K562 (cell line): ENCODE results near the gene STON1. TPM values are rescaled to one million over a fixed set of nuclear protein-coding genes. Genes with fewer than 3 reads are reported as not detected.
"Not testable (repeated sequence)": the region's sequence is repeated elsewhere in the genome, so short reads cannot be mapped to it uniquely, and the experiment has no call there.

Experiments used
- ATAC-seq: fragments of 200-7000 bp; cut with Tn5 transposase; 3 replicates; pipeline ENCODE4 v1.9.1; 2020; ENCODE audit warnings: moderate library complexity
- BruUV-seq: library from RNA; stranded (reverse); fragments of 400-500 nt; replicated peaks from 2 replicates; lab custom pipeline; 2021; lab: Mats Ljungman, UMichigan
- CTCF ChIA-PET: fragments of 300-600 bp; formaldehyde crosslinking; extraction: SDS; loops from one replicate; lab custom pipeline; 2021; ENCODE audit warnings: low intra/inter-chr PET ratio; lab: Yijun Ruan, JAX
- POLR2A ChIA-PET: fragments of 300-600, 350-650 bp; sonication (Branson Sonifier 250); formaldehyde crosslinking; extraction: SDS; loops from one replicate; lab custom pipeline; 2021; ENCODE audit warnings: antibody characterized with exemption, inconsistent platforms; lab: Yijun Ruan, JAX
- DNase-seq, 4 experiments: peaks; one replicate each; pipeline versions ENCODE4 v3.0.0 to v3.0.0-alpha.2; 2011 to 2018; ENCODE audit warnings: low spot score in 3 of 4, mixed read lengths in 3 of 4; ENCODE audit errors: extremely low read depth in 1 of 4
- FAIRE-seq: peaks from 2 replicates; lab custom pipeline; 2011; peaks lifted over from hg19 to GRCh38; lab: Jason Lieb, UNC
- H2AFZ ChIP-seq: 2 replicates; pipeline ENCODE4 v1.6.0; 2011; ENCODE audit warnings: low read depth, low read length, control low read depth, inconsistent platforms
- H3K27ac ChIP-seq: fragments of 200-600 bp; 3 replicates; pipeline ENCODE4 v1.8.0; 2011; ENCODE audit warnings: low read depth, mild to moderate bottlenecking, control low read depth, inconsistent platforms, low read length, moderate library complexity, mixed read lengths; ENCODE audit errors: extremely low read depth
- H3K27me3 ChIP-seq, 2 experiments: fragments of 300-600 bp in 1 of 2; 2 replicates in 1 of 2; 3 replicates in 1 of 2; pipeline versions ENCODE4 v1.6.0 to v1.8.0; 2011; ENCODE audit warnings: inconsistent platforms in 2 of 2, low read length in 2 of 2, mild to moderate bottlenecking in 1 of 2, mixed read lengths in 1 of 2, moderate library complexity in 1 of 2; ENCODE audit not compliant: control insufficient read depth in 2 of 2, insufficient read depth in 2 of 2
- H3K36me3 ChIP-seq: fragments of 300-600 bp; 3 replicates; pipeline ENCODE4 v1.8.0; 2011; ENCODE audit warnings: mild to moderate bottlenecking, low read length, inconsistent platforms; ENCODE audit not compliant: control insufficient read depth, insufficient read depth
- H3K4me1 ChIP-seq, 2 experiments: fragments of 200-600 bp in 1 of 2; replicated peaks in 1 of 2; 2 replicates in 1 of 2; 3 replicates in 1 of 2; pipeline versions ENCODE4 v1.5.1 to v1.8.0; 2011; ENCODE audit warnings: inconsistent platforms in 2 of 2, low read length in 2 of 2, mild to moderate bottlenecking in 1 of 2, mixed read lengths in 1 of 2, moderate library complexity in 1 of 2; ENCODE audit not compliant: control insufficient read depth in 2 of 2, insufficient read depth in 2 of 2
- H3K4me2 ChIP-seq: 2 replicates; pipeline ENCODE4 v1.6.1; 2011; ENCODE audit warnings: low read length, control low read depth, inconsistent platforms, mixed read lengths; ENCODE audit not compliant: insufficient read depth
- H3K4me3 ChIP-seq: fragments of 200-600 bp; sonication (generic), shearing (Covaris generic); 2 replicates; pipeline ENCODE4 v1.5.1; 2016; ENCODE audit warnings: control low read depth, inconsistent platforms
- H3K79me2 ChIP-seq: fragments of 200-600 bp; 3 replicates; pipeline ENCODE4 v1.8.0; 2011; ENCODE audit warnings: low read length, inconsistent platforms; ENCODE audit not compliant: control insufficient read depth, insufficient read depth
- H3K9ac ChIP-seq, 2 experiments: 2 replicates each; pipeline versions ENCODE4 v1.6.0 to v1.6.1; 2011; ENCODE audit warnings: low read depth in 2 of 2, low read length in 2 of 2, control low read depth in 1 of 2, inconsistent platforms in 1 of 2, mild to moderate bottlenecking in 1 of 2, mixed read lengths in 1 of 2; ENCODE audit not compliant: insufficient read depth in 1 of 2
- H3K9me1 ChIP-seq: one replicate; pipeline ENCODE4 v1.6.0; 2011; ENCODE audit warnings: inconsistent platforms, mild to moderate bottlenecking, low read length, moderate library complexity; ENCODE audit not compliant: control insufficient read depth, insufficient read depth
- H3K9me3 ChIP-seq: replicated peaks from 2 replicates; pipeline ENCODE4 v1.5.1; 2011; ENCODE audit warnings: low read depth, low read length, inconsistent platforms; ENCODE audit not compliant: control insufficient read depth, insufficient read depth
- H4K20me1 ChIP-seq: replicated peaks from 2 replicates; pipeline ENCODE4 v1.6.1; 2011; ENCODE audit warnings: low read length, inconsistent platforms, mixed read lengths; ENCODE audit not compliant: control insufficient read depth, insufficient read depth
- ATF4 ChIP-seq: fragments of 450-650 bp; formaldehyde crosslinking; IDR thresholded peaks from 2 replicates; pipeline ENCODE4 v1.4.0; 2022; ENCODE audit warnings: mild to moderate bottlenecking, moderate library complexity
- NFIC ChIP-seq: fragments of 450-650 bp; IDR thresholded peaks from 2 replicates; pipeline ENCODE4 v1.6.1; 2017; ENCODE audit warnings: mild to moderate bottlenecking, inconsistent platforms
- NFIX ChIP-seq: fragments of 250-450 bp; sonication (Bioruptor Pico); IDR thresholded peaks from 2 replicates; pipeline ENCODE4 v1.4.0; 2020; ENCODE audit warnings: low read depth, mild to moderate bottlenecking, moderate library complexity
- SUPT5H ChIP-seq: fragments of 450-650 bp; IDR thresholded peaks from 2 replicates; pipeline ENCODE4 v1.6.1; 2016
- WGBS: fragments of 100-300 bp; shearing (Covaris generic); methylation state at CpG from one replicate; pipeline ENCODE4 v1.1.6; 2016; ENCODE audit warnings: low coverage, mixed read lengths; ENCODE audit not compliant: insufficient coverage; ENCODE audit errors: missing lambda C conversion rate; 5-methylcytosine and 5-hydroxymethylcytosine counted together
- in situ Hi-C: fragments of 300-500 bp; cut with MboI; formaldehyde crosslinking; loops from 4 replicates; pipeline ENCODE4 v1.15.0; 2018; ENCODE audit warnings: inconsistent platforms, mixed read lengths
- intact Hi-C: fragments of 100-400 bp; cut with micrococcal nuclease; formaldehyde crosslinking; loops from 2 replicates; pipeline ENCODE4 v1.14.2; 2022
- polyA plus RNA-seq, 8 experiments: library from polyadenylated mRNA; depleted of rRNA in 4 of 8; stranded (reverse) in 5 of 8; unstranded in 3 of 8; fragments of >200 nt; fragmentation: Nextera tagmentation in 2 of 8; fragmentation: Illumina TruSeq in 1 of 8; extraction: Ambion mirVana in 2 of 8; extraction: Trizol in 1 of 8; gene quantifications; 2 replicates each; pipeline versions ENCODE4 v1.2.1 to v1.2.3, GENCODE V29; 2011 to 2014; ENCODE audit warnings: inconsistent platforms in 1 of 8, missing spikeins in 1 of 8
- total RNA-seq, 7 experiments: library from RNA; depleted of rRNA in 6 of 7; stranded (reverse); fragments of >200 nt in 6 of 7; fragmentation: Illumina TruSeq in 2 of 7; extraction: Trizol in 2 of 7; gene quantifications; 2 replicates each; pipeline versions ENCODE4 v1.2.1 to v1.2.3, GENCODE V29; 2011 to 2021; ENCODE audit warnings: low replicate concordance in 1 of 7
- TF ChIP-seq, protein P1 (sequence below): fragments of 450-650 bp; IDR thresholded peaks from one replicate; pipeline ENCODE4 v1.6.1; 2018; ENCODE audit warnings: mild to moderate bottlenecking, moderate library complexity; ENCODE audit not compliant: partially characterized antibody

Gene STON1
- total and polyA plus RNA-seq, 9 of the 15 experiments (the other 6 are each of a cell fraction or from before 2014, with no cell fraction given): 0.07 to 1.2 (median 0.55) TPM

GRCh38 chr2:48524756-48525155, 5.2 kb upstream of the STON1 start:
- ATAC-seq, H3K4me3 ChIP-seq, H3K4me1 ChIP-seq, H2AFZ ChIP-seq, H3K9me1 ChIP-seq, in situ Hi-C loops, DNase-seq, H3K36me3 ChIP-seq, H3K27ac ChIP-seq, CTCF ChIA-PET, intact Hi-C loops, H3K9me3 ChIP-seq, H3K79me2 ChIP-seq, H3K27me3 ChIP-seq, H3K9ac ChIP-seq, H4K20me1 ChIP-seq, FAIRE-seq, BruUV-seq: not testable (repeated sequence)
- WGBS: 65% methylated on average over 3 of the region's 3 CpGs
- POLR2A ChIA-PET: interaction anchor here (0.6 kb wide), 1 partner anchor 39 kb away, joined by 3 read pairs; no protein-coding TSS in a partner anchor
- TF ChIP-seq NFIX: peak; percentile 61
- peak; percentile 80 for TF ChIP-seq NFIC
- TF ChIP-seq, all 486 proteins: peak for 2; not testable (repeated sequence) for 484
- H3K4me2 ChIP-seq: not testable (repeated sequence)

DNA sequence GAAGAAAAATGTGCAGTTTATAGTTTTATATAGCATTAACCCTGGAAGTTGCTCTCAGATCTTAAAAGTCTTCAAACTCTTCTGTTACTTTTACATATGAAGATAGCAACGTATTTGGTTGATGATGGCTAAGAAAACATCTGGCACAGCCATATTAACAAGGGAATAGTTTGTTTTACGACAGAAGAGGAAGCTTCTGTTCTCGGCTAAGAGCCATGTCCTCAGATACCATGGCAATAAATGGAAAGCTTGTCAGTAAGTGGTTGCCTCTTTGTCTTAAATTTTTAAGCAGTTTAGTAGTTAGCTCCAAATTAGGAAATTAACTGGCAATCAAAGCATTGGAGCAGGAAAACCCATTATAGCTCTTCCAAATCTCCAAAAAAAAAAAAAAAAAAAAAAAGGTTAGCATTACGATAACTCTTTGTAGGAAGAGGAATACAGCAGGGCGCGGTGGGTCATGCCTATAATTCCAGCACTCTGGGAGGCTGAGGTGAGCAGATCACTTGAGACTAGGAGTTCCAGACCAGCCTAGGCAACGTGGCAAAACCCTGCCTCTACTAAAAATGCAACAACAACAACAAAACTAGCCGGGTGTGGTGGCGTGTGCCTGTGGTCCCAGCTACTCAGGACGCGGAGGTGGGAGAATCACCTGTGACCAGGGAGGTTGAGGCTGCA, 4.5 kb upstream of the STON1 start:
- WGBS: 80% methylated on average over 11 of the region's 11 CpGs
- Histone ChIP-seq H3K9me1 (no peaks in the 10 kb centered on the region), H2AFZ (no peak overlapping the region), H3K9ac (no peak overlapping the region), H3K4me2 (no peak overlapping the region), H3K9me3 (no peaks in the 10 kb centered on the region), H3K79me2 (no peaks in the 10 kb centered on the region), H3K27ac (no peak overlapping the region), H3K4me3 (no peak overlapping the region), H3K36me3 (peaks cover 3% of the 10 kb centered on the region; the same call in 1 of the 3 replicates), H4K20me1 (no peaks in the 10 kb centered on the region), H3K27me3 (no peaks in the 10 kb centered on the region), H3K4me1 (peaks cover 0 to 8% of the 10 kb centered on the region in 2 experiments; a peak in 2 of 5 replicates)
- DNase-seq (no peak), FAIRE-seq (no peak), ATAC-seq (no peak)
- POLR2A ChIA-PET: no interaction called here
- in situ Hi-C loops: no loop called here
- CTCF ChIA-PET: no interaction called here
- BruUV-seq: no TSS peak
- intact Hi-C loops: no loop called here
- TF ChIP-seq SUPT5H: no peak
- TF ChIP-seq, protein P1, sequence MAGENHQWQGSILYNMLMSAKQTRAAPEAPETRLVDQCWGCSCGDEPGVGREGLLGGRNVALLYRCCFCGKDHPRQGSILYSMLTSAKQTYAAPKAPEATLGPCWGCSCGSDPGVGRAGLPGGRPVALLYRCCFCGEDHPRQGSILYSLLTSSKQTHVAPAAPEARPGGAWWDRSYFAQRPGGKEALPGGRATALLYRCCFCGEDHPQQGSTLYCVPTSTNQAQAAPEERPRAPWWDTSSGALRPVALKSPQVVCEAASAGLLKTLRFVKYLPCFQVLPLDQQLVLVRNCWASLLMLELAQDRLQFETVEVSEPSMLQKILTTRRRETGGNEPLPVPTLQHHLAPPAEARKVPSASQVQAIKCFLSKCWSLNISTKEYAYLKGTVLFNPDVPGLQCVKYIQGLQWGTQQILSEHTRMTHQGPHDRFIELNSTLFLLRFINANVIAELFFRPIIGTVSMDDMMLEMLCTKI: no peak
- TF ChIP-seq ATF4 (CRISPR knock-in tag): no peak
